Measurements from ENCODE around the gene NHLRC3.
A peak's percentile ranks its signal among the peaks of the same experiment; 100 is the strongest.
"Not testable (repeated sequence)": the region's sequence is repeated elsewhere in the genome, so short reads cannot be mapped to it uniquely, and the experiment has no call there.

NHLRC3 gene

DNA sequence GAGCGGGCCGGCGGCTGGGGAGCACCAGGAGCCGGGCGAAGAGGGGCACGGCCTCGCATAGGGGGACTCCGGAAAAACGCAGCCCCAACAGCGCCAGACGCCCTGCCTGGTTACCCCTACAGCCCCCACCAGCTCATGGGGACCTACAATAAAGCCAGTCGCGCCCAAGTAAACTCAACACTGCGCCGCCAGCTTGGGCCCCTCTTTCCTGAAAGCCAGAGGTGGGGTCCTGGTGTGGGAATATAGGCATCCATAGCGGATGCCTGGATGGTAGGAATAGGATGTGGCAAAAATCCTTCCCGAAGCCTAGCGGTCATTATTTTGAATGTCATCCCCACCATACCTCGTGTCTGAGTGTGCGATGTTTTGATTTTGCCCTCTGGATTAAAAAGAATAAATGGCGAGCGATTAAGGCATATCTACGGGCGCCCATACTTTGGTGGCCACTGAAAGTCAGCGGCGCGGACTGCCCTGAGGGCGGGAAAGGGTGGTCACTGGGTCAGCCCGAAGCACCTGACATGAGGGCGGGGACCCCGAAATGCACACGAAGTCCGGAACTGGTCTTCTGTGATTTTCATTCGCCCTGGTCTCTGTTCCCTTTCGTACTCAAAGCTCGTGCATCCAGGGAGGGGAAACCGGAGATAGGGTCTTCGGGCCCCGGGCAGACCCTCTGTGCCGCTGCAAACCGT, at the start of gene NHLRC3, which contains the start of gene PROSER1:
Gene NHLRC3, plus strand, starts transcription at position 577 of the 689 bp plus-strand sequence. CDS start 184 bp downstream, outside the sequence.
Gene PROSER1, minus strand, starts transcription at position 210 of the 689 bp plus-strand sequence. CDS start 847 bp downstream, outside the sequence.
- DNase-seq, result peak; percentile 79 to 85

DNA sequence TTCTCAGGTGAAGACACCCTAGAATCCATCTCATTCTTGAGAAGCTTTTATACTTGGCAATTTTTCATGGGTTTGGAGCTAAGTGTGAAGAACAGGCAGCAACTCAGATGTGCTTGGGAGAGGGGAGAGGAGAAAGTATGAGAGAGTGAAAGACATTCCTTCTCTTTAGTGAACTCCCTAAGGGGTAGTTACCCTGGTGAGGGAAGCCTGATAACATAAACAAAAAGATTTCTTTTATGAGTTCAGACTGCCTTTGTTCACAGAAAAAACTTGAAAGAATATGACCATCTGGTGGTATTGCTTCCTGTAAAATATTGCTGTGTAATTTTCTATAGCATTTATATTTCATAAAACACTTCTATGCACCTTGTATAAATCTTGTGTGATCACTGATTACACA, 47.6 kb upstream of the NHLRC3 start, which contains the start of gene STOML3:
Gene STOML3, minus strand, starts transcription at position 139 of the 400 bp plus-strand sequence. Its CDS starts 110 bp downstream, at position 29.
- DNase-seq, result no peak

GRCh38 chr13:38993381-38993780, 44.9 kb upstream of the NHLRC3 start:
- DNase-seq, result no peak

GRCh38 chr13:38998739-38999138, 39.5 kb upstream of the NHLRC3 start:
- DNase-seq, result no peak

GRCh38 chr13:39006371-39007111, 31.7 kb upstream of the NHLRC3 start:
- not testable (repeated sequence) for DNase-seq

DNA sequence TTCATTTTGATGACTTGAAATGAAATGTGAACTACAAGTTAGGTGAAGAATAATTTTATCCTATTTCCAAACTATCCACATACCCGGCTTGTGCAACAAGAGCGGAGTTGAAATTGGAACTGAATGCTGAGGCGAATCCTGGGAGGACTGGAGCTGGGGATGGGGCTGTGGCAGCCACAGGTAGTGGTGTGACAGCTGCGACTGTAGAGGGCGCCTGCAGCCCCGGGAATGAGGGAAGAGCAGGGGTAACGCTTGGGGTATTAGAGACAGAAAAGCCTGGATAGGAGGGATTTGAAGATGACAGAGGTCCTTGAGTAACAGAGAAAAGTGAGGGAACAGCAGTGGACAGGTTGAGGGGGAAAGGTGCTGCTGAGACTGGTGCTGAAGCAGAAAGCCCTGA, 25.6 kb upstream of the NHLRC3 start:
- peak; percentile 3 for DNase-seq

GRCh38 chr13:39013462-39013861, 24.8 kb upstream of the NHLRC3 start:
- DNase-seq, result no peak

DNA sequence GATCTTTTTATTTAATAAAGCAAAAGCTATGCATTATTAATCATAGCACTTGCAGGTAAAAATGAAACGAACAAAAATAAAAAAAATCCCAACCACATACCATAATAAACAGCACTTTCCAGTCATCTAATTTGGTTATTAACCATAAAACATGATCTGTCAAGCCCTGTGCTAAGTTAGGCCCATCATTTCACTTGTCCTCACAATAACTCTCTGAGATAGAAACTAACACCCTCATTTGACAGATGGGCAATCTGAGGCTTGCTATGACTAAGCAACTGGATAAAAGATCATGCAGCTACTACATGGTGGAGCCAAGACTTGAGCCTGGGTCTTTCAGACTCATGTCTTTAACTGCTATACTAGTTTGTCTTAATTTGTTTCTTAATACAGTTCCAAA, 22.2 kb upstream of the NHLRC3 start:
- no peak for DNase-seq

- peak in 1 of 2 experiments; percentile 32 for DNase-seq
Observed at GRCh38 chr13:39016787-39017186, 21.5 kb upstream of the NHLRC3 start.

- DNase-seq, result no peak
Observed at GRCh38 chr13:39020853-39021462, 17.3 kb upstream of the NHLRC3 start.

DNA sequence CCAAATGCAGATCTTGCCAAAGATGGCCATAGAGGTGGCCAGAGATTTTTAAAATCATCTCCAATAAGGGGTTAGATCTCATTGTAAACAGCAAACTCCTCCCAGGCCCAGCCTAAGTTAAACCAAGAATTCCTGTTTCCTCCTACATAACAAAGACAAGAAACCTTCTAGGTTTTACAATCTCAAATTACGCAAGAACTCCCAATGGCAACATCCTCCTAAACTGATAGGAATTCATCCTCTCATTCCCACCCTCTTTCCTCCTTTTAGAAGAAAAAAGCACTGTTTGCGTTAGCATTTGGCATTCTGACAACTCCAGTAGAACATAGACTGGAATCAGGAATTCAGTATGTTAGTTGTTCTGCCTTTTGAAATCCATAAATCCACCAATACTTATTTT, 14.9 kb upstream of the NHLRC3 start:
- DNase-seq, result no peak

DNA sequence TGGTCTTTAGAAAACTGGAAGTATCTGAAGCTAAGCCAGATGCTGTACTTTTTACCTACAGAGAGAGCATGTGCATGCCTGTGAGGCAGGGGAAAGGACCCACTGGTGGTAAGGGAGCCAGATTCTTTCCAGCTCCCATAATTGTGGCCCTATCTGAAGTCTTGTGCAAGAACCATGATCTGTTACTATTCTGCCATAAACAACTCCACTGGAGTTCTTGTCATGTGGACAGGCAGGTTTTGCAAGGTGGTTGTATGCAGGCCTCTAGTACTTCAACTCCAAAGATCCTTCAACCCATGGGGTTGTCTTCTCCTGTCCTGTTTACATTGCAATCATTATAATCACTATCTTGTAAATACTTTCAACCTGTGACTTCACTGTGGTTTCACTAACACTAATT, 14.5 kb upstream of the NHLRC3 start:
- DNase-seq, result no peak

GRCh38 chr13:39025433-39025839, 12.8 kb upstream of the NHLRC3 start:
- no peak for DNase-seq

DNA sequence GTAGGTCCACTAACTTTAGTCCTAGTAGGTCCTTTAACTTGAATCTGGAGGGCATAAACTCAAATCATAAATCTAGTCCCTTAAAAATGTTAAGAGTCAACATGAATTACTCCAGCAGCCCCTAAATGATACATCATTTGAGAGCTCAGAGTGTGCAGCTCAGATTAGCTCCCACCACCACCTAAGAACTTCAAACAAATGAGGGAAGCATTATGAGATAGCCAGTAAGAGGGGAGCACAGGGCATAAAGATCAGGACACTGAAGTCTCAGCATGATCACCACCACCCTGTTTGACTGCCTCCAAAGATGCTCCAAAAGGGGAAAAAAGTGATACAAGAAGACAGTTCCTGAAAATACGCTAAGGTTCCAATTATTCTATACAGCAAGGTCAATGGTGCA, 6.1 kb upstream of the NHLRC3 start:
- no peak for DNase-seq

DNA sequence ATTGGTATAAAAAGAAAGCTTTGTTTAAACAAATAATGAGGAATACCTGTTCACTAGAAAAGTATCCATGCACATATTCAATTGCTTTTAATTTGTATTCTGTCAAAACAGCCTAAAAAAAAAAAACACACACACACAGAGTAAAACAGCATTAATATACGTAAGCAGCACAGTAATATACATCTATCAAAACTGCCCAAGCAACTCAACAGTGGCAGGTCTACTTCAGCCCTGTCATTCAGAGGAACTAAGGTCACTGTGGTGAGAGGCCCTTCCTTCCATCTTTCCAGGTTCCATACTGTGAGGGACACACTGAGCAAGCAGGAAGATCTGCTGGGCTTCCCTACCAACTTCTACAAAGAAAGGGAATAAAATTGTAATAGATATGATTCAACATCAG, 4.2 kb upstream of the NHLRC3 start:
- no peak for DNase-seq

DNA sequence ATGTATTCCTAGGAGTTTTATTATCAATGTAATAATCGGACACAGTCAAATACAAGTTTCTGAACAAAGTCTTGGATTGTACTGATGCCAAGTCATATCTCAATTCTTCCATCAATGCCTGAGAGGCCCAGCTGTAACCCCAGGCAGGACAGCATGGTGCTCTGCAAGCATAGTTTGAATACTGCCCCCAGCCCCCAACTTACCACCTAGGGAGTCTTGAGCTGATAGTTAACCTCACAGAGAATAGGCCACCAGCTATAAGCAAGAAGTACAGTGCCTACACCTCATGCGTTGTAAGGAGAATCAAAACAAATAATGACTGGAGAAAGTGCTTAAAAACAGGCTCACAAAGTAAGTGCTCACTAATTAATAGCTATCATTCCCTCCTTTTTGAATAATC, 3.1 kb upstream of the NHLRC3 start:
- peak in 1 of 2 experiments; percentile 2 for DNase-seq

DNA sequence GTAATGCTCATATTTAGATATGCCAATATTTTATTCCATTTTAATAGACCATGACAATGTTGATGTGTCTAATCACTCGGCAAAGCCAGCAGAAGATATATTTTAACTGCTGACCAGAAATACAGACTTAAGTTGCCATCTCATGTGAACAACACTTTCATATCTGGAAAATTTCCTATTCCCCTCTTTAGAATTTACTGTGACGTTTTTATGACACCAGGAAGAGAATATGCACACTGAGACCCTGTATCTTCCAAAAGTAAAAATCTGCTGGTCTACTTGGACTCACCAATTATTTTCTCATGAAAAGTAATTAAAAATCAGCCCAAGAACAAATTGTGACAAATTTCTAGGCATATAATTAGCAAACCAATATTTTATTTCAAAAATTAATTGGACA, 2.5 kb upstream of the NHLRC3 start:
- DNase-seq, result no peak

- DNase-seq, result peak in 1 of 2 experiments; percentile 15
Observed at GRCh38 chr13:39036212-39036611, 2.0 kb upstream of the NHLRC3 start.

DNA sequence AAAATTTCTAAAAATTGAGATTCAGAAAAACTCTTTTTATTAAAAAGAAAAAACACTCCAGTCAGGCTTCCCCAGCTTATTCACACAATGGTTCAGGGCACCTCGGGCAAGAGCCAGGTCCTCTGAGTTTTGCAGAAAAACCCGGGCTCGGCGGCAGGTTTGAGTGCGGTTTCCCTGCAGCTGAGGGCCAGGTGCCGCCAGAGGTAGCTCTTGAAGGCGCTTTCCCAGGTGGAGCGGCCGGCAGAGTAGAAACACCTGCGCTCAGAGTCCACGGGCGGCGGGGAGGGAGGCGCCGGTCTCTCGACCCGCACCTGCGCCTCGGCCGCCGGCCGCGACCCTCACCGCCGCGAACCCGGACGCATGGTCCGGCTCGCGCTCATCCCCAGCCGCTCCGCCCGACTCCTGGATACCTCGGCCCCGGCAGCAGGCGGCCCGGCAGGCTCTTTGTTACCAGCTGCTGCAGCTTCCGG, 811 bp upstream of the NHLRC3 start:
- no peak for DNase-seq

DNA sequence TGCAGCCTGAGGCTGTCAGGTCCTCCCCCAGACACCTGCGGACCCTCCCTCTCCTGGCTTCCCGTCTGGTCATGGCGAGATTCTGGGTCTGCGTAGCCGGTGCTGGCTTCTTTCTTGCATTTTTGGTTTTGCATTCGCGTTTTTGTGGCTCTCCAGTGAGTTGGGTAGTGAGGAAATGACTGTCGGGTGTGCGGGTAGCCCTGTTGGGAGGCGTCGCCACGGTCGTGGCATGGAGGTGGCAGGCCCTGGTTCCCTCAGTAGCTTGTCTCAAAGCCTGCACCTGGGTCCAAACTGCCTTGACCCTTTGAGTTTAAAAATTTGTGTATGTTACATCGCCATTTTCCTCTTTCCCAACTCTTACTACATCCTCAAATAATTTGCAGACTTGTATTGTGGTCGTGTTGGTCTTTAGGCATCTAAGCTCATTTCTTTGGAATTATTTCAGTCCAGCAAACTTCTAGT, 344 bp downstream of the NHLRC3 start:
- peak in 1 of 2 experiments; percentile 61 for DNase-seq

DNA sequence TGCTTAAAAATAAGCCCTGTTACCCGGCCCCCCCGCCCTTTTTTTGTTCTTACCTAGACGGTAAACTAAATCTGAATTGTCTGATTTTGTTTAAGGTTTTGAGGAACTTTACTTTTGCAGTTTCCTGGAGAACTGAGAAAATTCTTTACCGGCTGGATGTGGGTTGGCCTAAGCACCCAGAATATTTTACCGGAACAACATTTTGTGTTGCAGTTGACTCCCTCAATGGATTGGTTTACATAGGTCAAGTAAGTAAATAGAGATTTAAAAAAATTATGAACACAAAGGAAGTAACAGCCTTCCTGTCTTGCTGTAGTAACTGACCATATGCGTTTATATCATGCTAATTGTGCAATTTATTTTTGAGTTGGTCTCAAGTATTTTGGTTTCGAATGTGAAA, 785 bp downstream of the NHLRC3 start:
- DNase-seq, result no peak

DNA sequence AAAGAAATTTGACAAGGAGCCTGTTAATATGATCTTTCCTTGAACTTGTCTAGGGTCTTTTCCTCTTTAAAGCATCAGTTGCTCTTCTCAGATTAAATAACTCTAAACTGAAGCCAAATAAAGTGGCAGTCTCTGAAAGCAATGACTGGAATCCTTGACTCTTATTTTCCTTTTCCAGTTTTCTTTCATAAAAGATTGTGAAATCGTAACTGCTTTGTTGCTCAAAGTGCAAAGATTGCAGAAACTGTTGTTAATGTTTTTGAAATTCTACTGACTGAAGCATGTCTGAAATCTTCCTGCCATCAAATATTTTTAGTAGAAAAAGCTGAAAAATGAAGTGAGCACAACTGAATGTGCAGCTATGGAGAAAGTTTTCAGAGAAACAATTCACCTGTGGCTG, 1.9 kb downstream of the NHLRC3 start:
- DNase-seq, result no peak

GRCh38 chr13:39044536-39044935, 6.3 kb downstream of the NHLRC3 start:
- DNase-seq, result no peak
